Measurements from ENCODE around the gene BSN. TPM values are rescaled to one million over a fixed set of nuclear protein-coding genes. Genes with fewer than 3 reads are reported as not detected.

BSN gene
- total RNA-seq, 1 experiment from 2014 or later, result 0.28 TPM

DNA sequence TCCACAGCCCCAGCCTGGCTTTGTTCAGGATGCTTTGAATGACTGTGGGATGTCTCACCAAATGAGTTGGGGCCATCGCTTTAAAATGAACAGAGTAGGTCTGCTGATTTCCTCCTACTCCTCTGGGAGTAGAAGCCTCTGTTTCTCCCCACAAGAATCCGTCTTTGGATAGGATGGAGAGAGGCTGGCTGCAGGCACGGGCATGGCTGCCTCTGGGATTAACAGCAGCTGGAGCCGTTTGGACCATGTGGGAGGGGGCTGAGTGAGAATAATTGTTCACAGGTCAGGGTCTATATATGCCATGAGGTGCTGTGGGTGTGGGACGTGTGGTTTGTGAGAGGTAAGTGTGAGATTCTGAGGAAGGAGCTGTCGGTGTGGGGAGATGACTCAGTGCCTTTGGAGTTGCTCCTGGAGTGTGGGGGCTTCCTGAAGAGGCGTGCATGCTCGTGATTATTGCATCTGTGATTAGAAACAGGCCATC is 71.9 kb downstream of the BSN start:
- no peak for DNase-seq
- H3K4me3 ChIP-seq, result no peak overlapping the region
- BruUV-seq (replicated peaks), result no TSS peak
- intact Hi-C loops (cut with micrococcal nuclease; ENCODE audit: unreplicated experiment), result no loop called here
- POLR2A ChIA-PET (ENCODE audit: unreplicated experiment), result no interaction called here
- H3K27me3 ChIP-seq (ENCODE audit: insufficient read depth, low read depth), result no peaks in the 10 kb centered on the region
- TF ChIP-seq, protein P1, sequence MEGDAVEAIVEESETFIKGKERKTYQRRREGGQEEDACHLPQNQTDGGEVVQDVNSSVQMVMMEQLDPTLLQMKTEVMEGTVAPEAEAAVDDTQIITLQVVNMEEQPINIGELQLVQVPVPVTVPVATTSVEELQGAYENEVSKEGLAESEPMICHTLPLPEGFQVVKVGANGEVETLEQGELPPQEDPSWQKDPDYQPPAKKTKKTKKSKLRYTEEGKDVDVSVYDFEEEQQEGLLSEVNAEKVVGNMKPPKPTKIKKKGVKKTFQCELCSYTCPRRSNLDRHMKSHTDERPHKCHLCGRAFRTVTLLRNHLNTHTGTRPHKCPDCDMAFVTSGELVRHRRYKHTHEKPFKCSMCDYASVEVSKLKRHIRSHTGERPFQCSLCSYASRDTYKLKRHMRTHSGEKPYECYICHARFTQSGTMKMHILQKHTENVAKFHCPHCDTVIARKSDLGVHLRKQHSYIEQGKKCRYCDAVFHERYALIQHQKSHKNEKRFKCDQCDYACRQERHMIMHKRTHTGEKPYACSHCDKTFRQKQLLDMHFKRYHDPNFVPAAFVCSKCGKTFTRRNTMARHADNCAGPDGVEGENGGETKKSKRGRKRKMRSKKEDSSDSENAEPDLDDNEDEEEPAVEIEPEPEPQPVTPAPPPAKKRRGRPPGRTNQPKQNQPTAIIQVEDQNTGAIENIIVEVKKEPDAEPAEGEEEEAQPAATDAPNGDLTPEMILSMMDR (conservative IDR thresholded peaks at IDR 0.05), result no peak
- no peak for TF ChIP-seq EZH2 (IDR thresholded peaks at IDR 0.05; ENCODE audit: low read depth)
- H4K20me1 ChIP-seq (ENCODE audit: insufficient read depth), result no peaks in the 10 kb centered on the region
- CTCF ChIA-PET, result no interaction called here
- H3K9me2 ChIP-seq (ENCODE audit: insufficient read depth), result no peaks in the 10 kb centered on the region
- 0 out of 2 replicates have a peak, but pooled peaks cover 4% of the 10 kb centered on the region for H3K4me1 ChIP-seq (replicated peaks; ENCODE audit: insufficient read depth)
- no peak overlapping the region for H2AFZ ChIP-seq
- H3F3A ChIP-seq (ENCODE audit: insufficient read depth, low read depth), result no peaks in the 10 kb centered on the region
- H3K4me2 ChIP-seq, result no peak overlapping the region
- no peaks in the 10 kb centered on the region for H3K79me2 ChIP-seq (ENCODE audit: low read depth)
- H3K36me3 ChIP-seq (ENCODE audit: low read depth), result no peaks in the 10 kb centered on the region
- no peaks in the 10 kb centered on the region for H3K9me3 ChIP-seq (ENCODE audit: insufficient read depth, low read depth)
- H3K27ac ChIP-seq, result no peak overlapping the region

DNA sequence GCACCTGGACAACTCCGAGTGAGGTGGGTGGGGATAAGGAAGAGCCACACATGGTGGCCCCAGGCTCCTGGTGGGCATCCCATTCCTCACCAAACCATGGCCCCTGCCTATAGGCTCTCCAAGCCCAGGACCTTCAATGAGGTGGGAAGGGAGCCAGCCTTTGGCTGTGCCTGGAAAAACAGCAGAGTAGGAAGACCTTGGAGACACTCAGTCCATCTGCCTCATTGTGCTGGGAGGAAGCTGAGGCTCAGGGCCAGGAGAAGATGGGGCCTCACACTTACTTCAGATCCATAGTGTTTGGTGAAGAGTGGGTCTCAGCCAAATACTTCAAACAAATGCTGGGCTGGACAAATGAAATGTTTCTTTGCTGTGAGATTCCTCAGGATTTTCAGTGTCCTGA is 72.5 kb downstream of the BSN start:
- 0 out of 2 replicates have a peak, but pooled peaks cover 4% of the 10 kb centered on the region for H3K4me1 ChIP-seq (replicated peaks; ENCODE audit: insufficient read depth)
- ChIA-PET CTCF (no interaction called here), POLR2A (ENCODE audit: unreplicated experiment) (no interaction called here)
- no TSS peak for BruUV-seq (replicated peaks)
- no peaks in the 10 kb centered on the region for H3K9me3 ChIP-seq (ENCODE audit: insufficient read depth, low read depth)
- no peaks in the 10 kb centered on the region for H3K79me2 ChIP-seq (ENCODE audit: low read depth)
- no peak for DNase-seq
- no peak overlapping the region for H3K27ac ChIP-seq
- H3K27me3 ChIP-seq (ENCODE audit: insufficient read depth, low read depth), result no peaks in the 10 kb centered on the region
- TF ChIP-seq EZH2 (IDR thresholded peaks at IDR 0.05; ENCODE audit: low read depth), result no peak
- TF ChIP-seq, protein P1 (conservative IDR thresholded peaks at IDR 0.05), result no peak
- H3K9me2 ChIP-seq (ENCODE audit: insufficient read depth), result no peaks in the 10 kb centered on the region
- no peak overlapping the region for H3K4me2 ChIP-seq
- no peaks in the 10 kb centered on the region for H4K20me1 ChIP-seq (ENCODE audit: insufficient read depth)
- H3F3A ChIP-seq (ENCODE audit: insufficient read depth, low read depth), result no peaks in the 10 kb centered on the region
- no peaks in the 10 kb centered on the region for H3K36me3 ChIP-seq (ENCODE audit: low read depth)
- intact Hi-C loops (cut with micrococcal nuclease; ENCODE audit: unreplicated experiment), result no loop called here
- no peak overlapping the region for H2AFZ ChIP-seq
- H3K4me3 ChIP-seq, result no peak overlapping the region

DNA sequence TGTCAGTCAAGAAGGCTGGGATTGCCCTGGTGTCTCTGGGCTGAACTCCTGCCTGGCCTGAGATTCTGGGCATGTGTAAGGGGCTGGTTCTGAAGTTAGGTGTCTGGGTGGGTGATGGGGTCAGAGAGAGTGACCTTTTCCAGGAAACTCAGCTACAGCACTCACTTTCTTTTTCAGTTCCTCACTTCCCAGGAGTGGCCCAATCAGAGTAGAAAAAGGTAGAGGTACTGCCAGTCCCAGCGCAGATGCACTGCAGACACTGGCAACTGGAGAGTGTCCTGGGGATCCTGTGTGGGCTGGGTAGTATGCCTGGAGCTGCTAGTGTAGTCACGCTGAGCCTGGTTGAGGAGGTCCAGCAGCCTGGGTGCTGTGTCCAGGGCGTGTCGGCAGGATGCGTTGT is 73.4 kb downstream of the BSN start:
- H3K4me2 ChIP-seq, result no peak overlapping the region
- H3K9me2 ChIP-seq (ENCODE audit: insufficient read depth), result no peaks in the 10 kb centered on the region
- no peak for DNase-seq
- H3K4me3 ChIP-seq, result no peak overlapping the region
- H3F3A ChIP-seq (ENCODE audit: insufficient read depth, low read depth), result no peaks in the 10 kb centered on the region
- H4K20me1 ChIP-seq (ENCODE audit: insufficient read depth), result no peaks in the 10 kb centered on the region
- H3K4me1 ChIP-seq (replicated peaks; ENCODE audit: insufficient read depth), result 0 out of 2 replicates have a peak, but pooled peaks cover 4% of the 10 kb centered on the region
- H3K27ac ChIP-seq, result no peak overlapping the region
- H2AFZ ChIP-seq, result no peak overlapping the region
- ChIA-PET CTCF (no interaction called here), POLR2A (ENCODE audit: unreplicated experiment) (interaction anchor here (0.5 kb wide), 1 partner anchor 712 kb away, joined by 3 read pairs; no protein-coding TSS in a partner anchor)
- no peaks in the 10 kb centered on the region for H3K9me3 ChIP-seq (ENCODE audit: insufficient read depth, low read depth)
- no peaks in the 10 kb centered on the region for H3K79me2 ChIP-seq (ENCODE audit: low read depth)
- no peaks in the 10 kb centered on the region for H3K27me3 ChIP-seq (ENCODE audit: insufficient read depth, low read depth)
- intact Hi-C loops (cut with micrococcal nuclease; ENCODE audit: unreplicated experiment), result no loop called here
- no TSS peak for BruUV-seq (replicated peaks)
- no peak for TF ChIP-seq EZH2 (IDR thresholded peaks at IDR 0.05; ENCODE audit: low read depth)
- TF ChIP-seq, protein P1 (conservative IDR thresholded peaks at IDR 0.05), result no peak
- H3K36me3 ChIP-seq (ENCODE audit: low read depth), result no peaks in the 10 kb centered on the region
